Adipocyte (in vitro differentiated cells): ENCODE data around the gene LSM6.

Experiments
- DNase-seq: peaks from one replicate; pipeline ENCODE4 v3.0.0-alpha.2; 2015; ENCODE audit warnings: low read depth
- H3K27me3 ChIP-seq: replicated peaks from 2 replicates; pipeline ENCODE4 v1.7.0; 2013; ENCODE audit warnings: mild to moderate bottlenecking, low read length, moderate library complexity; ENCODE audit not compliant: control insufficient read depth, insufficient read depth
- H3K36me3 ChIP-seq: 2 replicates; pipeline ENCODE4 v1.7.0; 2013; ENCODE audit warnings: low read length, mild to moderate bottlenecking, moderate library complexity; ENCODE audit not compliant: control insufficient read depth, insufficient read depth, severe bottlenecking
- H3K4me1 ChIP-seq: 2 replicates; pipeline ENCODE4 v1.7.0; 2013; ENCODE audit warnings: mild to moderate bottlenecking, low read length, moderate library complexity; ENCODE audit not compliant: control insufficient read depth, insufficient read depth
- H3K4me3 ChIP-seq: 2 replicates; pipeline ENCODE4 v1.7.0; 2013; ENCODE audit warnings: mild to moderate bottlenecking, low read length, moderate library complexity
- H3K9ac ChIP-seq: 2 replicates; pipeline ENCODE4 v1.7.0; 2013; ENCODE audit warnings: mild to moderate bottlenecking, low read length, moderate library complexity
- H3K9me3 ChIP-seq: 2 replicates; pipeline ENCODE4 v1.7.0; 2013; ENCODE audit warnings: mild to moderate bottlenecking, low read length, moderate library complexity; ENCODE audit not compliant: control insufficient read depth

The LSM6 gene

DNA sequence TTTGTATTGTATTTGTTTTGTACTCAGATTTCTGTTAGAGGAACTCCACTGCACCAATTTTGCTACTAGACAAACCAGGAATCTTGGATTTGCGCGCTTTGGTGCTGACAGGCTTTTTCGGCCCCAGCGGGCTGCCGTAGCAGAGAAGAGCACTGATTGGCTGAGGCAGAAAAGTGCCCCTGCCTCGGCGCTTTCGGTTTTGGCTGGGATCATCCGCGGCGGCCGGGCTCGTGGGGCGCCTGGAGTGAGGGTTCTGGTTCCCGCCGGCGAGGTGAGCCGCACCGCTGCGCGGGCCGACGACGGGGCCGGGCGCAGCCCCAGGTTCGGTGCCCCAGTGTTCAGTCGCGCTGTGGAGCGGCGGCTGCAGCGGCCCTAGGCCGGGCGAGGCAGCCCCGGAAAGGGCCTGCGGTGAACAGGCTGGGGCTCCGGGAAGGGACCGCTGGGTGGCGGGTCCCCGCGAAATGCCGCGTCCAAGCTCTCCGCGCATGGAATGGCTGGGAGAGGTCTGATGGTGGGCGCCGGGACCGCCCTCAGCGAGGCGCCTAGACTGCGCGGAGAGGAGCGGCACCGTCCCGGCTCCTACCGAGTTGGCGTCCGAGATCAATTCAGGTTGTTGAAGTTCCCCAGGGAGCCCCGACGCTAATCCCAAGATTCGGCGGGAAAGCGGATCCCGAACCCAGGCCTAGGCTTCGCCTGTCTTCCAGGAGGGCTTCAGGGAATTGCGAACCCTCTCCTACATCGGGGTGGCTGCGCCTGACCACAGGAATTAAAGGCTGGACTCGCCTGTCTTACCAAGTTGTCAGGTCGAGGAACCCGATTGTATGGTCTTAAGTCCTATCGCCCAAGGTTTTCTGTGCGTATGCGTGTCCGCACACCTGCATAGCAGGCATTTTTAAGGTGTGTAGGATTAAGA lies at the start of gene LSM6:
LSM6 (plus strand) TSS at position 178 of the 913 bp plus-strand sequence. CDS start 7,204 bp downstream, outside the sequence.
- peak within 1 kb of the TSS; percentile 97 for H3K4me3 ChIP-seq

DNA sequence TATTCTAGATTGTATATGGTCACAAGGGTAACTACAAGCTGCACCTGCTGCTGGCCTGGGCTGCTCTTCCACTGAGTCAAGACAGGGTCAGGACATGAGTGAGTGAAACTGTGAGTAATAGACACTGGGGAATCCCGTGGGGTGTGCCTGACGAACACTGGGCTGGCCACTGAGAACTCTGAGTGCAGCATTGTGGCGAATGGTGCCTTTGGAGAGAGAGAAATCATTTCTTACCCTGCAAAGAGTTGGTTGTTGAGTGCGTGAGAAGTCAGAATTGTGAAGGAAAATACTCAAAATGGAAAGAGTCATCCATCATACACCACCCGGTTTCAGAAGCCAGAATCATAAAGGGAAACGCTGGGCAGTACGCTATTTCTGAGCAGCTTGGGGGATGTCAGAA lies 43.1 kb upstream of the LSM6 start:
- H3K4me1 ChIP-seq: peaks cover 20% of the 10 kb centered on the region
- H3K36me3 ChIP-seq: no peaks in the 10 kb centered on the region
- peaks cover 4% of the 10 kb centered on the region for H3K27me3 ChIP-seq
- H3K9ac ChIP-seq: no peak overlapping the region
- H3K4me3 ChIP-seq: no peak overlapping the region
- H3K9me3 ChIP-seq: no peaks in the 10 kb centered on the region
- DNase-seq: no peak

More for the DNA sequence above, at the start of gene LSM6:
- no peaks in the 10 kb centered on the region for H3K27me3 ChIP-seq
- H3K9ac ChIP-seq: peak within 1 kb of the TSS; percentile 97
- no peaks in the 10 kb centered on the region for H3K9me3 ChIP-seq
- H3K4me1 ChIP-seq: peaks cover 19% of the 10 kb centered on the region
- no peaks in the 10 kb centered on the region for H3K36me3 ChIP-seq
- peak; percentile 94 for DNase-seq

DNA sequence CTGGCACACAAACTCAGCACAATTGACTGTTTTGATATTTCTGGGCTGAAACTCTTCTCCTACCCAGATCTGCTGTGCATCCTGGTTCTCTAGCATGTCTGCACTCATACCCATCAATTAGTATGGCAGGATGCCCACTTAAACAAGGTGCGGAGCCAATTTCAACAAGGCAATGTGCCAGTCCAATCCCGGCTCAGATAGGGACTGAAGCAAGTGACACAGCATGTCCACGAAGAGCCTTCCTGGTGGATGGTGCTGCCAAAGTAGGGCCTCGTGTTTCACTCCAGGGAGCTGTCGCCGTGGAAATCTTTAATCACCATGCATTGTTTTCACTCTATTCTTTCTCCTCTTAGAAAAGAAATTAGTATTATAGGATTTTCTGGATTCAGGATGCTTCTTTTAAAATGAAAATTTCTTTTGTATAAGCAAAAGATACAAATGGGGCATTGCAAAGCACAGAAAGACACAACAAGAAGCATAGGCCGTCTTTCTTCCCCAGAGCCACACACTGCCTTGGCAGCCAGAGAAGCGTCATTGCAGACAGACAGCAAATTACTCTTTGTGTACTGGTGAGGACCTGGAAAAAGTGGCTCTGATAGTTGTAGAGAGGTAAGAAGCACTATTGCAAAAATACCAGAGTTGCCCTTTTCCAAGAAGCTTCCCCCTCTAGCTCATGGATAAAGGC lies 40.6 kb upstream of the LSM6 start:
- Histone ChIP-seq H3K36me3 (no peaks in the 10 kb centered on the region), H3K4me3 (no peak overlapping the region), H3K4me1 (peaks cover 20% of the 10 kb centered on the region), H3K9me3 (no peaks in the 10 kb centered on the region), H3K9ac (no peak overlapping the region), H3K27me3 (peaks cover 4% of the 10 kb centered on the region)
- DNase-seq: peak; percentile 44

DNA sequence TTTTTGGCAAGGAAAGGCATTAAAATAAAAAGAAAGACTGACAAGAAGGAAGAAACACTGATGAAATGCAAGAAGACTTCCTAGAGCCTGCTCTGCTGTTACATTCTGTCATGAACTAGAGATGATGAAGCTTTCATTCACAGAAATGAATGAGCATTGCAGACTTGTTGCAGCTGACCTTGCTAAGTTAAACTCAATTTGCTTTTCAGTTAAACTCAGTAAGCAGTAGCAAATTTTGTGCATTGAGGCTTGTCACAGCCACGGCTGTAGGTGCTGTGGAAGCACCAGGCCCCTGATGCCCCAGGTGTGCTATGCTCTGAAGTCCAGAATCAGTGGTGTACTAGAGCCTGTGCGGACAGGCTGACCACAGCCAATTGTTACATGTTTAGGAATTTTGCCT lies 39.6 kb upstream of the LSM6 start:
- peak overlapping the region; percentile 17 for H3K9ac ChIP-seq
- no peak for DNase-seq

DNA sequence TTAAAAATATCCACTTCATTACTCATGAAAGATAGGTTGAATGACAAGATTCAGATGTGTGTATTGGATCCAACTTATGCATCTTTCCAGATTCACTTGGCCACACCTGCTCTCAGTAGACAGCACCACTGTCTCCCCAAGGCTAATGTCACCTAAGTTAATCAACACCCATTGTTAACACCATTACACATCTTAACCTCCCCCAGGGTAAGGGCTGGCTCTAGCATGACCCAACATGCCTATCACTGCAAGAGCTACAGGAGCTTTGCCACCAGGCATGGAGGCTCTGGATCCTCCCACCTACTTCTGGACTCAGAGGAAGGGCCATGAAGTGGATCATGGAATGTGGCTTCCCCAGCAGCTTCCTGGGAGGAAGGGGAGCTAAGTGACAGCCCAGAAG lies 32.8 kb upstream of the LSM6 start:
- Histone ChIP-seq H3K36me3 (no peaks in the 10 kb centered on the region), H3K9me3 (no peaks in the 10 kb centered on the region), H3K4me3 (no peak overlapping the region), H3K9ac (no peak overlapping the region), H3K27me3 (no peaks in the 10 kb centered on the region), H3K4me1 (no peaks in the 10 kb centered on the region)
- DNase-seq: no peak

More for the DNA sequence above, 39.6 kb upstream of the LSM6 start:
- Histone ChIP-seq H3K4me3 (no peak overlapping the region), H3K9me3 (no peaks in the 10 kb centered on the region), H3K27me3 (no peaks in the 10 kb centered on the region), H3K36me3 (no peaks in the 10 kb centered on the region), H3K4me1 (peaks cover 20% of the 10 kb centered on the region)

DNA sequence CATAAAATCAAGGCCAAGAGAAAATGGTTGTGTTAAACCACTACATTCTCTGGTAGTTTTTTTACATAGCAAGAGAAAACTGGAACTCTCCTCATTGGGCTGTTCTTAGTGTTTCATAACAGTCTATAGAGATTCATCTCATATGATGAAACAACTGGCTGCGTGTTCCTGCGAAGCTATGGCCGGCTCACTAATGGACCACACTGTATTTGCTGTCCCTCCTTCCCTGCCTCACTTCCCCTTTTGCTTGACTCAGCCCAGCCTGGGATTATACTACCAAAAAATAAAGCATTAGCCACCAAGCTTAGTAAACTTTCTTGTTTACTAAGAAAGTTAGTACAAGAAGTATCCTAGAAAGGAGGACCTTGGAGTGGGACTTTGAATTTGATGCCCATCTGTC lies 31.6 kb upstream of the LSM6 start:
- no peaks in the 10 kb centered on the region for H3K36me3 ChIP-seq
- no peak for DNase-seq
- no peak overlapping the region for H3K9ac ChIP-seq
- no peaks in the 10 kb centered on the region for H3K27me3 ChIP-seq
- H3K4me1 ChIP-seq: no peaks in the 10 kb centered on the region
- no peaks in the 10 kb centered on the region for H3K9me3 ChIP-seq
- no peak overlapping the region for H3K4me3 ChIP-seq

DNA sequence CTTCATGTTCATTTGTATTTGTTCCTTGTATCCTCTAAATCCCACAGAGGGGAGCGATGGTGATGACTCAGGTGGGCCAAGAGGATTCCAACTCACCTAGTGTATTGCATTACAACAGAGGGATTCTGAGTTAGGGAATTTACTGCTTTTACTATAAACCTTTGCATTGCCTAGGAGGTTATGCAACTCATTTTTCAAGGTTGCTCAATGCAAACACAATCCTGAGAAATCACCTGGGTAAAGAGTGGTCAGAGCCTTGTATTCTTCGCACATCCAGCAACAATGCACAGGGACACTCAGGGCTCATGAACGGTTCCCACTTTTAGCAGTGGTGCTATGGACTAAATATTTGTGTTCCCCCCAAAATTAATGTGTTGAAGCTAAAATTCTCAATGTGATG lies 28.6 kb upstream of the LSM6 start:
- no peak for DNase-seq
- H3K27me3 ChIP-seq: no peaks in the 10 kb centered on the region
- H3K9me3 ChIP-seq: no peaks in the 10 kb centered on the region
- H3K4me1 ChIP-seq: no peaks in the 10 kb centered on the region
- H3K9ac ChIP-seq: no peak overlapping the region
- H3K4me3 ChIP-seq: no peak overlapping the region
- H3K36me3 ChIP-seq: no peaks in the 10 kb centered on the region

DNA sequence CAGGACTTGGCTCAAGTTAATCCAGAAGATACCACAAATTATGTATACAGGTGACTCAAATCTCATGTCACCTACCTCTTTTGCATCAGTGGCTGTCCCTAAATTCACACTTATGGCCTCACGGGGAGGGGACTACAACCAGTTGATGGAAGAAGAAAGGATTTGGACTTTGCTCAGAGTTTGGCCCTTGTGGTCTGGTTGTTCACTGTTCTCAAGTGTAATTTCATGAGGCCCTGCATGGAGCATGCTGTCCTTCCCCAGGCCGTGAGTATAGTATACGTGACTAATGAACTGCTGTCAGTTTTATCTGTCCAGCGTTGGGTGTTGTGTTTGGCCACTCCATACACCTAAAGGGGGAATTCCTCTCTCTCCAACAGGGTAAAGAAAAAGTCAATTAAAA lies 27.5 kb upstream of the LSM6 start:
- H3K4me1 ChIP-seq: no peaks in the 10 kb centered on the region
- DNase-seq: no peak
- no peaks in the 10 kb centered on the region for H3K9me3 ChIP-seq
- H3K27me3 ChIP-seq: no peaks in the 10 kb centered on the region
- H3K4me3 ChIP-seq: no peak overlapping the region
- H3K36me3 ChIP-seq: no peaks in the 10 kb centered on the region
- H3K9ac ChIP-seq: no peak overlapping the region

DNA sequence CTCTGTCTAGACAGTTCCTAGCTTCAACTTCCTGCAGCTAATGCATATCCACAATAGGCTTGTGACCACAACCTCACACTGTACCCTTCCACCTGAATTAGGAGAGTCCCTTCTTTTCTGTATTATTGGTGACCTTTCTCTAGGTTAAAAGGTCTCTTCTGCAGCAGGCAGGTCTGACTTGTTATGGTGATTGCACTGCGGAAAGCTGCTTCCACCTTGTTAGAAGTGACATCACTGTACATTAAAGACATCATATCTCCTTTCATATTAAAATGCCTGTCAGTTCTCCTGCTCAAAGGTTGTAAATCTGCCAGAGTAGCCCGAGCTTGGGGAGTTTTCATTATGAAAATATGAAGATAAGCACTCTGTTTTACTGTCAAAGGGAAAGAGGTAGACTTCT lies 21.5 kb upstream of the LSM6 start:
- H3K4me1 ChIP-seq: peaks cover 8% of the 10 kb centered on the region
- H3K9ac ChIP-seq: no peak overlapping the region
- no peaks in the 10 kb centered on the region for H3K36me3 ChIP-seq
- H3K4me3 ChIP-seq: no peak overlapping the region
- no peak for DNase-seq
- peaks cover 16% of the 10 kb centered on the region for H3K9me3 ChIP-seq
- peaks cover 7% of the 10 kb centered on the region for H3K27me3 ChIP-seq

DNA sequence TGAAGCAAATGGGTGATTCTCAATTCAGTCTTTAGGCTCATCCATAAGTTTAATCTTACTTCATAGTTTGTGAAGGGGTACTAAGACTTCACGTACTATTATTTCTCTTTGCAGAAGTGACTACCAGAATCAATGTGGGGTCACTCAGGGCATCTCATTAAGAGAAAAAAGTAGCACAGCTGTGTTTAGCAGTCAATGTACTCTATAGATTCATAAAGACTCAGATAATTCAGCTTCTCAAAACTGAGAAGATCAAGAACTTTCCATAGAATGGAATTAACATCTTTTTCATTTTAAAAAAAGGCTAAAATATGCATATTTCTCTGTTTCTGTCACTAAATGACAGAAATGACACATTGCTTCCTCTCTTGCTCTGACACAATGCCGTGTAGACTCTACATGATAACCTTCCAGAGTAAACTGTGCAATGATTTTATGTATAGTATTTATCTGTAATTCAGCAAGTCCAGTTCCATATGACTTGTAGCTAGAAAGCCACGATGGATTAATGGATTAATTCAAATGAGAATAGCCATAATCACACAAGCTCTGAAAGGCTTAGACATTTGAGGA lies 20.3 kb upstream of the LSM6 start:
- Histone ChIP-seq H3K4me3 (no peak overlapping the region), H3K36me3 (no peaks in the 10 kb centered on the region), H3K4me1 (peaks cover 17% of the 10 kb centered on the region), H3K9me3 (peaks cover 16% of the 10 kb centered on the region), H3K9ac (no peak overlapping the region), H3K27me3 (peaks cover 7% of the 10 kb centered on the region)
- no peak for DNase-seq

DNA sequence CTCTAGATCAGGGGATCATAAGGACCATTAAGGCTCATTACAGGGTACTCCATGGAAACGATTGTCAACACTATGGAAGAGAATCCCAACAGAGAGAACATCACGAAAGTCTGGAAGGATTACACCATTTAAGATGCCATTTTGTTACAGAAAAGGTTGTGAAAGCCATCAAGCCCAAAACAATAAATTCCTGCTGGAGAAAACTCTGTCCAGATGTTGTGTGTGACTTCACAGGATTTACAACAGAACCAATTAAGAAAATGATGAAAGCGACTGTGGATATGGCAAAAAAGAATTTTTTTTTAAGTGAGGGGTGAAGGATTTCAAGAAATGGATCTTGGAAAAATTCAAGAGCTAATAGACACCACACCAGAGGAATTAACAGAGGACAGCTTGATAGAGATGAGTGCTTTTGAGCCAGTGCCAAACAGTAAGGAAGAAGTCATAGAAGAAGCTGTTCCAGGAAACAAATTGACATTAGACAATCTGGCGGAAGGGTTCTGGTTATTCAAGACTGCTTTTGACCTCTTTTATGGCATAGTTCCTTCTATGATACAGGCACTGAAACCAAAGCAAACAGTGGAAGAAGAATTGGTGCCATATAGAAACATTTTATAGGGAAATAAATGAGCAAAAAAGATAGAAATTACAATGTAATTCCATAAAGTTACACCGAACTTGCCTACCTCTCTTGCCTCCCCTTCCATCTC lies 17.3 kb upstream of the LSM6 start:
- Histone ChIP-seq H3K9ac (no peak overlapping the region), H3K9me3 (peaks cover 28% of the 10 kb centered on the region), H3K36me3 (no peaks in the 10 kb centered on the region), H3K4me3 (no peak overlapping the region), H3K4me1 (peaks cover 17% of the 10 kb centered on the region), H3K27me3 (peaks cover 7% of the 10 kb centered on the region)
- DNase-seq: peak; percentile 20
